Iris pigment epithelial cell (primary cell): ENCODE results near the gene SDK1.

ENCODE experiments used
- DNase-seq: peaks from one replicate; pipeline ENCODE4 v3.0.0-alpha.2; 2011; ENCODE audit warnings: low read depth

Gene SDK1

GRCh38 chr7:3459111-3459510, 158.1 kb downstream of the SDK1 start:
- DNase-seq: no peak

GRCh38 chr7:3461923-3462322, 160.9 kb downstream of the SDK1 start:
- no peak for DNase-seq

- no peak for DNase-seq
Measured at GRCh38 chr7:3463696-3464095, 162.6 kb downstream of the SDK1 start.

DNA sequence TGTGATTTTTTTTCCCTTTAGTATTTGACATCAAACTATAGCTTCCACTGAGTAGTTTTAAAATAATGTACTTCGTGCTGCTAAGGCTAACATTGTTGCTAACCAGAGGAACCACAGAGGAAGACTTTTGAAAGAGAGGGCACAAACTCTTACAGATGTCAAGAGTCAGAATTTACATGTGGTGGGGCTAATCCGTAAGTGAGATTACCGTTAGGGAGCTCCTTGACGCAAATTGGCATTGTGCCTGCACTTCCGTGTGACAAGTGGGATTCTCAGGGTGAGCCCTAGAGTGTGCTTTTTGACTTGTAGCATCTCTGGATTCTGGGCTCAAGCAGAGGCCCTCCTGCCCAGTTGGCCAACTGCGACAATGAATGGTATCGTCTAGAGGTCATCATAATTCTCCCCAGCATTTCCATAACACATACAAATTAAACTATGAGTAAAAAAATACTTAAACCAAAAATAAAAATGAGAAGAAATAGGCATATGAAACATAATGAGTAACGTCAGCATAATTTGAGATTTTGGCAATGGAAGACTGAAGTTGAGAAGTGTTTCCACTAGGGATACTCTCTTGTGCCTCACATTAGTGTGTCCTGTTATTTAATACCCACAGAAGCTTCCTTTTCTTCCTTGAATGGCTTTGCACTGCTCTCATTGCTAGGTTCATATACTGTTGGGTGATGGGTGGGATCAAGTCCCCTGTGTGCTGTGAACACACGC, 164.0 kb downstream of the SDK1 start:
- no peak for DNase-seq

GRCh38 chr7:3466261-3466660, 165.2 kb downstream of the SDK1 start:
- no peak for DNase-seq

GRCh38 chr7:3469641-3470040, 168.6 kb downstream of the SDK1 start:
- DNase-seq: no peak

DNA sequence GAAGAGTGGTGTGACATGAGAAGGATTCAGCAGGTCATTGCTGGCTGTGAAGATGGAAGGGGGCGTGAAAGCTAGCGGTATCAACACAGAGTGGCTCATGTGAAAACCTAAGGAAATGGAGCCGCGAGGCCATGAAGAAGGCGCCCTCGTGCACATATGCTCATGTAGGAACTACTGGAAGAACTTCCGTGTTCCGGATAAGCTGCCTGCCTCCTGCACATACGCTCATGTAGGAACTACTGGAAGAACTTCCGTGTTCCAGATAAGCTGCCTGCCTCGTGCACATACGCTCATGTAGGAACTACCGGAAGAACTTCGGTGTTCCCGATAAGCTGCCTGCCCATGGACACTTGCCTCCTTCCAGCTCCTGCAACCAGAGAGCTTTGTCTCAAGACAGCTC, 179.1 kb downstream of the SDK1 start:
- no peak for DNase-seq

DNA sequence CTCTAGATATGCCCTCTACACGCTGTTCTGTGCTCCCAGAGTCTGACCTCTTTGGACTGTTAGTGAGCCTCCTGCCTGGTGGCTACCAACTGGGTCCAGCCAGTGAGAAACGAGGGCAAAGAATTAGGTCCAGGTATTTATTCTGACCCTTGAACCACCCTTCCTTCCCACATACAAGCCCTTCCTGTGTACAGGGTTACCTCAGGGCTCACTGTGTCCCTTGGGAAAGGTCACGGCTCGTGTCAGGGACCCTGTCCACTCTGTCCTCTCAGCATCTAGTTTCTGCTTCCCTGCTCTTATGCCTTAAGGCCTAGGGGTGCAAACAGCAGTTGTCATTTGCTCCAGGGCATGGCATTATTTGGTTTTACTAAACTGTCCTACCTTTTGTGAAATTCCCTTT, 180.4 kb downstream of the SDK1 start:
- DNase-seq: no peak

- DNase-seq: peak; percentile 65
Measured at GRCh38 chr7:3482147-3482921, 181.3 kb downstream of the SDK1 start.

DNA sequence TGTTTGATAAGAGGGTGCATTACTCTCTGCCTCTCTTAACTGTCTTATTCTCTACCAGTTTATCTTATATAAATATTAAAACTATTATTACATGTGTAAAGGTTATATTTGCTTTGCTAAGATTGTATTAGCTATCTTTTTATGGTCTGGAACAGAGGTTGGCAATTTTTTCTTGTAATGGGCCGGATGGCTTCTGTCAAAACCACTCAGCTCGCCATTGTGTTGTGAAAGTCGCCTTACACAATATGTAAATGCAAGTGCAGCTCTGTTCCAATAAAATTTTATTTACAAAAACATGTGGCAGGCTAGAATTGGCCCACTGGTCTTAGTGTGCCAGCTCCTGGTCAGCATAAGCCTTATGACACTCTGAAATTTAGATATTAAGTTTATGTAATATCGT, 185.8 kb downstream of the SDK1 start:
- no peak for DNase-seq

GRCh38 chr7:3488829-3489228, 187.8 kb downstream of the SDK1 start:
- DNase-seq: no peak

DNA sequence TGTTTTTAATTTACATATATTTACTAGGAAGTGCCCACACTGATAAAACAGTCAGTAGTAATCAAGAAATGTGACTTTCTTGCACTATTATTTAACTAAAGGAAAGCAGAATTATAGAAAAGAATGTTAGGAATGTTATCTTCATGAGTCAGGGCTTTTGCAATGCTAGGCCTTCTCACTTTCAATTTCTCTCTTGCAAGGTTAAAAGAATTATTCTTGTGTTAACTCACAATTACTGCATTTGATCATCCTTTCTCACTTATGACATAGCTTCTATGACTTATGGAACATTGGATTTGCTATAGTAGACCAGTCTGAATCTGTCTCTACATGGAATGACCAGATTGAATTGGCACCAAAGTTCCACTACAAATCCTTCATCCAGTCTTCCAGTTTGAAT, 192.4 kb downstream of the SDK1 start:
- peak; percentile 80 for DNase-seq

- no peak for DNase-seq
Measured at GRCh38 chr7:3494947-3495346, 193.9 kb downstream of the SDK1 start.

- DNase-seq: no peak
Measured at GRCh38 chr7:3495530-3495929, 194.5 kb downstream of the SDK1 start.

DNA sequence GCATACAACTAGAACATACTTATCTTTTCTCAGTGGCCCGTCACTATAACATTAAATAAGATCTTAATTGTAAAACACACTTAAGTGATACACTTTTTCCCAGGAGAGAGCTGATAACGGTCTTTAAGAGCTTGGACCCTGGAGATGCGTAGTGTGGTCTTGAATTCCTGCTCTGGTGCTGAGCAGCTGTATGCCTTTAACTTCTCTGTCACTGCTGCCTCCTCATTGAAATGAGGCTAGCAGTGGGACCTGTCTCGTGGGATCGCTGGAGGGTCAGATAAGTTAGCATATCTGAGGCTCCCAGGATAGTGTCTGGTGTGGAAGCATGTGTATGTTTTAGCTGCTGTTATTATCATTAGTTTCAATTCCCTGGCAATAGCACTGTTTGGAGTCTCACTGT, 194.9 kb downstream of the SDK1 start:
- DNase-seq: no peak

GRCh38 chr7:3497796-3498195, 196.7 kb downstream of the SDK1 start:
- DNase-seq: no peak

DNA sequence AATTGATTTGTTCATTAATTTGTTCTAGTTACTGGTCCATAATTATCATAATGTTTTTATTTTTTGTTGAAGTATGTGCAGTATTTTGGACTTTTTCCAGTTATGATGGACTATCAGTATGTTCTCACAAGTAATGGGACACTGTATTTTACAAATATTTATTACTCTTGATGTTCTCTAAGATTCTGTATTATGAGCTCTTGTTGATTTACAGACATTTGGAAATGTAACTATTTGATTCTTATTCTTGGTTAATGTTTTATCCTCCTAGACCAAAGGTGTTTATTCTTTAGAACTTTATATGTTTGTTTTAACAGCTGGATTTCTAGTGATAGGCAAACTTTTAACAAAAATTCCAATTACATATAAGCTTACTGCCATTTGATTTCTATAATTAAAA, 200.6 kb downstream of the SDK1 start:
- no peak for DNase-seq

DNA sequence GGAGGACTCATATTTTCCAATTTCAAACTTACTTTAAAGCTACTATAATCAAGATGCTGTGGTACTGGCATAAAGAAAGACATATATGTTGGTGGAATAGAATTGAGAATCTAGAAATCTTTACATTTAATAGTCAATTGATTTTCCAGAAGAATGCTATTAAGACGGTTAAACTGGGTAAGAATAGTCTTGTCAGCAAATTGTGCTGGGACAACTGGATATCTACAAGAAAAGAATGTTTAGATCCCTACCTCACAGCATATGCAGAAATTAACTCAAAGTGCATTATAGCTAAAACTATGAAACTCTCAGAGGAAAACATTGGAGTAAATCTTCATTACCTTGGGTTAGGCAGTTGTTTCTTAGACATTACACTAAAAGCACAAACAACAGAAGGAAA, 203.3 kb downstream of the SDK1 start:
- no peak for DNase-seq

DNA sequence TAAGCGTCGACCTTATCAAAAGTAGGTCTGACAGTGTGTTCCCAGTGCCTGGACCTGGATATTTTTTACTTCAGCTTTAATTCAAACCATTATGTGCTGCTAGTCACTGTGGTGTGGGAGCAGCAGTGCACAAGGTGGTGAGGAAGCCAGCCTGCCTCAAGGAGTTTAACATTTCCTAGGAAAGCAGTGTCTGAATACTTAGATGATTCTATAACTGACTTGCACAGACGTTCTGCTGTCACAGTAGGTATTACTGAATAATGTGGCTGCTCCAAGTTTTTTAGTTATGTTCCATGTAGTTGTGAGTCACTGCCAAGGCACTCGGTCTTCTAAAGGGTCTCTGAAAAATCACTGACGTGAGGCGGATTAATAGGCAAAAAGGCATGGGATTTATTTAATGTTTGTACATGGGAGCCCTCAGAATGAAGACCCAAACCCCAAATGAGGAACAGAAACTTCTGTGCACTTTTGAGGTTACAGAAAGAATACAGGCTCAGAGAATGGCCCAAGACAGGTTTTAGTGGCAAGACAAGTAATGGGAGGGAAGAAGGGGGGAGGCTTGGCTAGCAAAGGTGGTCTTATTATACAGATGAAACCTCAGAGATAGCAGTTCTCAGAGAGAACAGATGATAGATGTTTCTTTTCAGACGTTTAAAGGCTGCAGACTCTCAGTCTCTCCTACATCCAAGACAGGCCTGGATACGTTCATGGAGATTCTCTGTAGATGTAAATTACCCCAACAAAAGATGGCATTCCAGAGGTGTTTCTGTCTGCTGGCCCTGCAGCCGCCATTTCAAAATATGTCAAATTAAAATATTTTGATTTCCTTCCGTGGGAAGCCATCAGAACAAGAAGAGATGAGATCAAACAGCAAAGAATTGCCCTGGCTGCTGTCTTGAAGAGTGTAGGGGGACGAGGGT, 209.3 kb downstream of the SDK1 start:
- peak; percentile 40 for DNase-seq

GRCh38 chr7:3517344-3517743, 216.3 kb downstream of the SDK1 start:
- no peak for DNase-seq

DNA sequence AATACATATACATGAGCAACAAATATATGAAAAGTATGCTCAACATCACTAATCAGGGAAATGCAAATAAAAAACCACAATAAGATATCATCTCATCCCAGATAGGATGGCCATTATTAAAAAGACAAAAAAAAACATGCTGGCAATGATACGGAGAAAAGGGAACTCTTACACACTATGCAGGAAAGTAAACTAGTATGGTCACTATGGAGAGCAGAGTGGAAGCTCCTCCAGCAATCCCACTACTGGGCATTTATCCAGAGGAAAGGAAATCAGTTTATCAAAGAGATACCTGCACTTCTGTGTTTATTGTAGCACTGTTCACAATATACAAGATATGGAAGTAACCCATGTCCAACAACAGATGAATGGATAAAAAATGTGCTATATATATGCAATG, 217.5 kb downstream of the SDK1 start:
- DNase-seq: no peak

DNA sequence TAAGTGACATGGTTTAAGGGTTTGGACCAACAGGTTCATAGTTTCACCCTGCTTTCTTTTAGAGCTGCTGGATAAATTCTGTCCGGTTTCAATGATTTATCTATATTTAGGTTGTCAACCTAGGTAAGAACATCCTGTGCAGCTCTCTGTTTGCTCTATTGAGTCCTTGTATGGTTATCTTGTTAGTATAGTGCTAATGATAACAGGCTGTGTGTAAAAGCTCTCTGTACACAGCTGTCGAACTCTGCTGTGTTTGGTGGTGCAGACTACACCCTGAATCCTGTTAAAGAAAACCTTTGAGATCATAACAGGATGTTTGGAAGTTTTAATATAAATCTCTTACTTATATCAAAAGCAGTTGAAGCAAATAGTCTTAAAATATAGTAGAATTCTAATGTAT, 219.2 kb downstream of the SDK1 start:
- DNase-seq: peak; percentile 3
